GM13977 (cell line): ENCODE data around the gene DBP.

Experiments
- DNase-seq: peaks from one replicate; pipeline ENCODE4 v3.0.0; 2012; ENCODE audit warnings: low spot score
- in situ Hi-C: fragments of 300-500 bp; cut with MboI; formaldehyde crosslinking; loops from one replicate; pipeline ENCODE4 v1.12.0; 2022; ENCODE audit warnings: low sequenced_read_pairs, low pct_unique_long_range_greater_than_20kb, mixed read lengths, inconsistent platforms; ENCODE audit not compliant: unreplicated experiment
- TF ChIP-seq, protein P1 (sequence below): IDR thresholded peaks from 2 replicates; pipeline ENCODE4 v1.5.1; 2012; ENCODE audit warnings: mild to moderate bottlenecking, control low read depth; ENCODE audit not compliant: insufficient read depth; ENCODE audit errors: extremely low read depth, missing control alignments

Gene DBP

DNA sequence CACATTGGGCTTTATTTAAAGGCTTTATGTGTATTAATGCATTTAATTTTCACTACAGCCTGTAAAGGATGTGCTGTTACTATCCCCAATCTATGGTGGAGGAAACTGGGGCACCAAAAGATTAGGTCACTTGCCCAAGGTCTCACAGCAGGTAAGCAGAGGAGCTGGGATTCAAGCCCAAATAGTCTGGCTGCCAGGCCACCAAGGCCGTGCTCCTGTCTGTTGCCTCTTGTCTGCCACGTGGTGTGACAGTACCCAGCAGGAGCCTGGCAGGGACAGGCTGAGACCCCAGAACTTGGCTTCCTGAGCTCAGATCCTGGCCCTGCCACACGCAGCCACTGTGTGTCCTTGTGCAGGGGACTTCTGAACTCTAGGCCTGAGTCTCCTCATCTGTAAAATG, 31.2 kb upstream of the DBP start:
- DNase-seq, result no peak
- TF ChIP-seq, protein P1, sequence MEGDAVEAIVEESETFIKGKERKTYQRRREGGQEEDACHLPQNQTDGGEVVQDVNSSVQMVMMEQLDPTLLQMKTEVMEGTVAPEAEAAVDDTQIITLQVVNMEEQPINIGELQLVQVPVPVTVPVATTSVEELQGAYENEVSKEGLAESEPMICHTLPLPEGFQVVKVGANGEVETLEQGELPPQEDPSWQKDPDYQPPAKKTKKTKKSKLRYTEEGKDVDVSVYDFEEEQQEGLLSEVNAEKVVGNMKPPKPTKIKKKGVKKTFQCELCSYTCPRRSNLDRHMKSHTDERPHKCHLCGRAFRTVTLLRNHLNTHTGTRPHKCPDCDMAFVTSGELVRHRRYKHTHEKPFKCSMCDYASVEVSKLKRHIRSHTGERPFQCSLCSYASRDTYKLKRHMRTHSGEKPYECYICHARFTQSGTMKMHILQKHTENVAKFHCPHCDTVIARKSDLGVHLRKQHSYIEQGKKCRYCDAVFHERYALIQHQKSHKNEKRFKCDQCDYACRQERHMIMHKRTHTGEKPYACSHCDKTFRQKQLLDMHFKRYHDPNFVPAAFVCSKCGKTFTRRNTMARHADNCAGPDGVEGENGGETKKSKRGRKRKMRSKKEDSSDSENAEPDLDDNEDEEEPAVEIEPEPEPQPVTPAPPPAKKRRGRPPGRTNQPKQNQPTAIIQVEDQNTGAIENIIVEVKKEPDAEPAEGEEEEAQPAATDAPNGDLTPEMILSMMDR, result no peak
- in situ Hi-C loops, result no loop called here

DNA sequence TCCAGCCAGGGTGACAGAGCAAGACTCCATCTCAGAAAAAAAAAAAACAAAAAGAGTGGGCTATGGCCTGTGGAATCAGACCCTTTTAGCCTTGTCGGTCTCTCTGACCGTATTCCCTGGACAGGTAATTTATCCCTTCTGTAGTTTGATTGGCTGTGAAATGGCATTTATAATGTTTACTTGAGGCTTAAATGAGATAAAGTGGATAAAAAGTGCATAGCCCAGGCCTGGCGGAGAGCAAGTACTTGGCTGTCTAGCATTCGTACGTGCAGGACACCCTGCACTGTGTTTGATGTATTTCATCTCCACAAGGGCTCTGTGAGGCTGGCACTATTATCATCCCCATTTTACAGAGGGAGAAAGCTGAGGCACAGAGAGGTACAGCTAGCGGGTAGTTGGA, 28.6 kb upstream of the DBP start:
- DNase-seq, result no peak
- TF ChIP-seq, protein P1, result no peak
- in situ Hi-C loops, result no loop called here

GRCh38 chr19:48664476-48664875, 27.3 kb upstream of the DBP start:
- DNase-seq, result no peak
- TF ChIP-seq, protein P1, result no peak
- in situ Hi-C loops, result no loop called here

GRCh38 chr19:48663667-48664066, 26.5 kb upstream of the DBP start:
- no peak for DNase-seq
- TF ChIP-seq, protein P1, result no peak
- in situ Hi-C loops, result no loop called here

GRCh38 chr19:48661711-48662090, 24.5 kb upstream of the DBP start:
- in situ Hi-C loops, result no loop called here
- no peak for DNase-seq
- TF ChIP-seq, protein P1, result no peak

GRCh38 chr19:48660852-48661710, 23.9 kb upstream of the DBP start:
- peak; percentile 99 for DNase-seq
- TF ChIP-seq, protein P1, result no peak

More at GRCh38 chr19:48660852-48661710, 23.9 kb upstream of the DBP start:
- in situ Hi-C loops, result no loop called here
